Tibial artery (tissue), 4 donors: Measurements from ENCODE around the gene DOCK10.

Experiments used
- DNase-seq, 2 donors: peaks; one replicate each; pipeline ENCODE4 v3.0.0-alpha.2; 2019
- H3K27ac ChIP-seq, 2 donors: fragments of 200-600 bp; sonication (generic) in 1 of 2; 1 replicate in 1 of 2; 2 replicates in 1 of 2; pipeline ENCODE4 v1.5.1; 2018 to 2019; ENCODE audit warnings: mild to moderate bottlenecking in 1 of 2
- H3K27me3 ChIP-seq, 2 donors: fragments of 200-600 bp; sonication (generic) in 1 of 2; one replicate each; pipeline versions ENCODE4 v1.5.1 to v1.6.0; 2016 to 2019
- H3K36me3 ChIP-seq, 3 donors: fragments of 200-600 bp; sonication (generic) in 2 of 3; one replicate each; pipeline ENCODE4 v1.5.1; 2016 to 2019; ENCODE audit warnings: mild to moderate bottlenecking in 2 of 3
- H3K4me1 ChIP-seq, 4 donors: fragments of 200-600 bp; sonication (generic) in 2 of 4; 1 replicate in 3 of 4; 2 replicates in 1 of 4; pipeline ENCODE4 v1.5.1; 2016 to 2019
- H3K4me3 ChIP-seq, 2 donors: fragments of 200-600 bp; sonication (generic) in 1 of 2; 1 replicate in 1 of 2; 2 replicates in 1 of 2; pipeline ENCODE4 v1.5.1; 2018 to 2019; ENCODE audit warnings: mild to moderate bottlenecking in 2 of 2
- H3K9me3 ChIP-seq, 3 donors: fragments of 200-600 bp; sonication (generic) in 1 of 3; one replicate each; pipeline ENCODE4 v1.5.1; 2016 to 2019
- intact Hi-C: fragments of 100-400 bp; cut with DNase I; formaldehyde crosslinking; loops from one replicate; pipeline ENCODE4 v1.15.0; 2023; ENCODE audit warnings: low total_unique reads
- TF ChIP-seq, protein P1 (sequence below), 2 experiments: fragments of 200-600 bp in 1 of 2; fragments of 450-650 bp in 1 of 2; IDR thresholded peaks; one replicate each; pipeline ENCODE4 v1.5.1; 2017 to 2019; ENCODE audit warnings: antibody characterized with exemption in 2 of 2, mild to moderate bottlenecking in 1 of 2, moderate library complexity in 1 of 2

Gene DOCK10

GRCh38 chr2:225072444-225072843 lies 30.2 kb upstream of the DOCK10 start:
- intact Hi-C loops: no loop called here
- TF ChIP-seq, protein P1, sequence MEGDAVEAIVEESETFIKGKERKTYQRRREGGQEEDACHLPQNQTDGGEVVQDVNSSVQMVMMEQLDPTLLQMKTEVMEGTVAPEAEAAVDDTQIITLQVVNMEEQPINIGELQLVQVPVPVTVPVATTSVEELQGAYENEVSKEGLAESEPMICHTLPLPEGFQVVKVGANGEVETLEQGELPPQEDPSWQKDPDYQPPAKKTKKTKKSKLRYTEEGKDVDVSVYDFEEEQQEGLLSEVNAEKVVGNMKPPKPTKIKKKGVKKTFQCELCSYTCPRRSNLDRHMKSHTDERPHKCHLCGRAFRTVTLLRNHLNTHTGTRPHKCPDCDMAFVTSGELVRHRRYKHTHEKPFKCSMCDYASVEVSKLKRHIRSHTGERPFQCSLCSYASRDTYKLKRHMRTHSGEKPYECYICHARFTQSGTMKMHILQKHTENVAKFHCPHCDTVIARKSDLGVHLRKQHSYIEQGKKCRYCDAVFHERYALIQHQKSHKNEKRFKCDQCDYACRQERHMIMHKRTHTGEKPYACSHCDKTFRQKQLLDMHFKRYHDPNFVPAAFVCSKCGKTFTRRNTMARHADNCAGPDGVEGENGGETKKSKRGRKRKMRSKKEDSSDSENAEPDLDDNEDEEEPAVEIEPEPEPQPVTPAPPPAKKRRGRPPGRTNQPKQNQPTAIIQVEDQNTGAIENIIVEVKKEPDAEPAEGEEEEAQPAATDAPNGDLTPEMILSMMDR (IDR thresholded peaks at IDR 0.05): no peak

DNA sequence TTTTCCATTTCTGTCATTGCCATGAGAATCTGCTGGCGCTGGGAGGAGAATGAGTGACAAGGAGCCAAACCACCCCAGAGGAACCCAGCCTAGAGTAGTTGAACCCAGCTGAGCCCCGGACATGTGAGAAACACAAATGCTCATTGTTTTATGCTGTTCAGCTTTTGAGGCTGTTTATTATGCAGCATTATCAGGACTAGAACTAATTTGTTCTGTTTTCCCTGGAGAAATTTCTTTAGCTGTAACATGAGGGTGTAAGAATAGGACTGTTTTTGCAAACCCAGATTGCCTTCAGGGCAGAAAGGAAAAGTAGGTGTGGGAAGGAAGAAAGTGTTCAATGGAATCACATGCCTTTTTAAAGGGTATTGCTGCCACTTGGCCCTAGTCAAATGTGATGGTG lies 28.5 kb upstream of the DOCK10 start:
- Histone ChIP-seq H3K9me3 (no peaks in the 10 kb centered on the region), H3K4me3 (no peak overlapping the region), H3K27ac (no peak overlapping the region), H3K27me3 (no peaks in the 10 kb centered on the region), H3K4me1 (no peaks in the 10 kb centered on the region), H3K36me3 (no peaks in the 10 kb centered on the region)
- TF ChIP-seq, protein P1 (IDR thresholded peaks at IDR 0.05): no peak
- DNase-seq: no peak
- intact Hi-C loops: no loop called here

More at GRCh38 chr2:225072444-225072843, 30.2 kb upstream of the DOCK10 start:
- H3K27ac ChIP-seq: no peak overlapping the region
- no peaks in the 10 kb centered on the region for H3K27me3 ChIP-seq
- H3K9me3 ChIP-seq: no peaks in the 10 kb centered on the region
- no peak for DNase-seq
- H3K4me1 ChIP-seq: no peaks in the 10 kb centered on the region
- H3K4me3 ChIP-seq: no peak overlapping the region
- H3K36me3 ChIP-seq: no peaks in the 10 kb centered on the region

- H3K27me3 ChIP-seq: no peaks in the 10 kb centered on the region
- no peak for DNase-seq
- H3K36me3 ChIP-seq: no peaks in the 10 kb centered on the region
- H3K9me3 ChIP-seq: no peaks in the 10 kb centered on the region
- intact Hi-C loops: no loop called here
- H3K4me1 ChIP-seq: no peaks in the 10 kb centered on the region
- H3K4me3 ChIP-seq: no peak overlapping the region
- TF ChIP-seq, protein P1 (IDR thresholded peaks at IDR 0.05): no peak
- H3K27ac ChIP-seq: no peak overlapping the region
Observed at GRCh38 chr2:225069966-225070365, 27.7 kb upstream of the DOCK10 start.

- TF ChIP-seq, protein P1 (IDR thresholded peaks at IDR 0.05): no peak
Observed at GRCh38 chr2:225069477-225069876, 27.2 kb upstream of the DOCK10 start.

GRCh38 chr2:225065882-225066281 lies 23.6 kb upstream of the DOCK10 start:
- DNase-seq: no peak
- TF ChIP-seq, protein P1 (IDR thresholded peaks at IDR 0.05): no peak
- Histone ChIP-seq H3K9me3 (no peaks in the 10 kb centered on the region), H3K4me1 (no peaks in the 10 kb centered on the region), H3K27ac (no peak overlapping the region), H3K27me3 (no peaks in the 10 kb centered on the region), H3K36me3 (no peaks in the 10 kb centered on the region), H3K4me3 (no peak overlapping the region)
- intact Hi-C loops: no loop called here

More at GRCh38 chr2:225069477-225069876, 27.2 kb upstream of the DOCK10 start:
- no peaks in the 10 kb centered on the region for H3K27me3 ChIP-seq
- no peak overlapping the region for H3K4me3 ChIP-seq
- intact Hi-C loops: no loop called here
- no peaks in the 10 kb centered on the region for H3K36me3 ChIP-seq
- no peak overlapping the region for H3K27ac ChIP-seq
- no peaks in the 10 kb centered on the region for H3K9me3 ChIP-seq
- no peaks in the 10 kb centered on the region for H3K4me1 ChIP-seq
- no peak for DNase-seq

GRCh38 chr2:225064928-225065327 lies 22.7 kb upstream of the DOCK10 start:
- H3K36me3 ChIP-seq: peaks cover 0 to under 1% (median 0%) of the 10 kb centered on the region in 3 donors
- H3K9me3 ChIP-seq: no peaks in the 10 kb centered on the region
- no peak for DNase-seq
- intact Hi-C loops: no loop called here
- H3K27me3 ChIP-seq: no peaks in the 10 kb centered on the region
- no peak overlapping the region for H3K27ac ChIP-seq
- H3K4me1 ChIP-seq: no peaks in the 10 kb centered on the region
- TF ChIP-seq, protein P1 (IDR thresholded peaks at IDR 0.05): no peak
- no peak overlapping the region for H3K4me3 ChIP-seq
